ENCODE results near the gene NR2F1-AS1. TPM values are rescaled to one million over a fixed set of nuclear protein-coding genes. Genes with fewer than 3 reads are reported as not detected.

The NR2F1-AS1 gene
- polyA plus RNA-seq, 1 donor (not counting 4 experiments of a cell fraction or from before 2014, with no cell fraction given), result 0.25 TPM

DNA sequence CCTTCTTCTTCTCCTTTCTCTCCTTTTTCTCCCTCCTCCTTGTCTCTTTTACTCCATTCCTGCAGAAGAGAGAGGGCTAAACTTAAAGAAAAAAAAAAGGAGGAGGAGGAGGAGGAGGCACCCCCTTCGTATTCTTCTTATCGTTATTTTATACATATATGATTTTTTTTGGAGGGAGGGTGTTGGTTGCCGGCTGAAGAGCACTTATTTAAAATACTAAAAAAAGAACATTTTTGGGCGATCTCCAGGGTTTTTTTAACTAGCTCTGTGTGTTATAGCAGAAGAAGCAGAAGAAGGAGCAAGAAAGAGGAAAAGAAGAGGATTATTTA, 2.4 kb upstream of the NR2F1-AS1 start:
- Histone ChIP-seq H3K4me1 (ENCODE audit: control insufficient read depth, extremely low read depth, insufficient read depth, low read length) (peaks cover 8% of the 10 kb centered on the region), H3K9ac (ENCODE audit: control insufficient read depth, extremely low read depth, insufficient read depth, low read length) (no peak overlapping the region), H4K20me1 (ENCODE audit: control insufficient read depth, extremely low read depth, insufficient read depth, low read length) (no peaks in the 10 kb centered on the region), H3K4me2 (ENCODE audit: control insufficient read depth, extremely low read depth, insufficient read depth, low read depth, low read length) (peak overlapping the region; percentile 75), H3K9me1 (ENCODE audit: control insufficient read depth, extremely low read depth, insufficient read depth, low read length) (no peaks in the 10 kb centered on the region), H3K79me2 (ENCODE audit: control insufficient read depth, insufficient read depth, low read length) (no peaks in the 10 kb centered on the region), H3K4me3 (ENCODE audit: control insufficient read depth in 2 of 3, extremely low read depth in 1 of 3, insufficient read depth in 2 of 3, low read depth in 1 of 3, low read length in 3 of 3) (peak overlapping the region in 2 of 3 experiments; percentile 2 to 27), H3K9me3 (ENCODE audit: control insufficient read depth, low read depth, low read length) (peaks cover 8% of the 10 kb centered on the region), H3K27ac (ENCODE audit: control insufficient read depth, insufficient read depth, low read length) (no peak overlapping the region), H2AFZ (ENCODE audit: control insufficient read depth, low read length) (no peak overlapping the region), H3K36me3 (ENCODE audit: control insufficient read depth in 2 of 2, extremely low read depth in 1 of 2, insufficient read depth in 2 of 2, low read length in 2 of 2) (no peaks in the 10 kb centered on the region), H3K27me3 (ENCODE audit: control insufficient read depth, extremely low read depth, insufficient read depth, low read length) (peaks cover 76% of the 10 kb centered on the region)
- dilution Hi-C loops (cut with MboI; ENCODE audit: extremely low pct_ligation_motif_present, low sequenced_read_pairs), result no loop called here
- DNase-seq (ENCODE audit: low read depth, low spot score) (no peak), FAIRE-seq (no peak)
- no peak for TF ChIP-seq CTCF (optimal IDR thresholded peaks at IDR 0.05 in 1 of 3, IDR thresholded peaks at IDR 0.05 in 1 of 3, conservative IDR thresholded peaks at IDR 0.05 in 1 of 3; ENCODE audit: extremely low read depth in 1 of 3, insufficient read depth in 2 of 3, low read length in 3 of 3)
- no peak for TF ChIP-seq EZH2 (IDR thresholded peaks at IDR 0.05; ENCODE audit: low read length)

GRCh38 chr5:93582677-93583438, 1.8 kb upstream of the NR2F1-AS1 start, which contains the start of gene NR2F1:
TSS of gene NR2F1 (plus strand) at chr5:93583222. CDS start at chr5:93585024, 1,802 bp downstream.
- no peak within 1 kb of the TSS for H3K27ac ChIP-seq (ENCODE audit: control insufficient read depth, insufficient read depth, low read length)
- peaks cover 4% of the 10 kb centered on the region for H3K9me3 ChIP-seq (ENCODE audit: control insufficient read depth, low read depth, low read length)
- no peak within 1 kb of the TSS for H3K9ac ChIP-seq (ENCODE audit: control insufficient read depth, extremely low read depth, insufficient read depth, low read length)
- H3K27me3 ChIP-seq (ENCODE audit: control insufficient read depth, extremely low read depth, insufficient read depth, low read length), result peaks cover 76% of the 10 kb centered on the region
- peaks cover 8% of the 10 kb centered on the region for H3K4me1 ChIP-seq (ENCODE audit: control insufficient read depth, extremely low read depth, insufficient read depth, low read length)
- no peak for FAIRE-seq
- H3K4me3 ChIP-seq (ENCODE audit: control insufficient read depth in 2 of 3, extremely low read depth in 1 of 3, insufficient read depth in 2 of 3, low read depth in 1 of 3, low read length in 3 of 3), result peak within 1 kb of the TSS; percentile 2 to 83 (median 64)
- TF ChIP-seq EZH2 (IDR thresholded peaks at IDR 0.05; ENCODE audit: low read length) (peak; percentile 67), CTCF (optimal IDR thresholded peaks at IDR 0.05 in 1 of 3, IDR thresholded peaks at IDR 0.05 in 1 of 3, conservative IDR thresholded peaks at IDR 0.05 in 1 of 3; ENCODE audit: extremely low read depth in 1 of 3, insufficient read depth in 2 of 3, low read length in 3 of 3) (no peak)
- H3K4me2 ChIP-seq (ENCODE audit: control insufficient read depth, extremely low read depth, insufficient read depth, low read depth, low read length), result peak within 1 kb of the TSS; percentile 98
- H2AFZ ChIP-seq (ENCODE audit: control insufficient read depth, low read length), result no peak within 1 kb of the TSS
- H4K20me1 ChIP-seq (ENCODE audit: control insufficient read depth, extremely low read depth, insufficient read depth, low read length), result no peaks in the 10 kb centered on the region
- no peaks in the 10 kb centered on the region for H3K79me2 ChIP-seq (ENCODE audit: control insufficient read depth, insufficient read depth, low read length)
- no peak for DNase-seq (ENCODE audit: low read depth, low spot score)
- no peaks in the 10 kb centered on the region for H3K9me1 ChIP-seq (ENCODE audit: control insufficient read depth, extremely low read depth, insufficient read depth, low read length)
- no peaks in the 10 kb centered on the region for H3K36me3 ChIP-seq (ENCODE audit: control insufficient read depth in 2 of 2, extremely low read depth in 1 of 2, insufficient read depth in 2 of 2, low read length in 2 of 2)
- dilution Hi-C loops (cut with MboI; ENCODE audit: extremely low pct_ligation_motif_present, low sequenced_read_pairs), result no loop called here

Measured in keratinocyte (primary cell).